ENCODE data around the gene OR2M2. TPM values are rescaled to one million over a fixed set of nuclear protein-coding genes. Genes with fewer than 3 reads are reported as not detected.

OR2M2 gene
- total and polyA plus RNA-seq, 2 of the 8 experiments (the other 6 are each of a cell fraction or from before 2014, with no cell fraction given): not detected

DNA sequence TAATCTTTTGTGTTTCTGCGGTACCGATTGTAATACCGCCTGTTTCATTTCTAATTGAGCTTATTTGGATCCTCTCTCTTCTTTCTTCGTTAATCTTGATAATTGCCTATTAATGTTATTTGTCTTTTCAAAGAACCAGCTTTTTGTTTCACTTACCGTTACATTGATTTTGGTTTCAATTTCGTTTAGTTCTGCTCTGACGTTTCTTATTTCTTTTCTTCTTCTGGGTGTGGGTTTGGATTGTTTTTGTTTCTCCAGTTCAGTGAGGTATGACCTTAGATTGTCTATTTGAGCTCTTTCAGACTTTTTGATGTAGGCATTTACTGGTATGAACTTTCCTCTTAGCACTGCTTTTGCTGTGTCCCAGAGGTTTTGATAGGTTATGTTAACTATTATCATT lies 9.4 kb downstream of the OR2M2 start:
- H3K27me3 ChIP-seq (replicated peaks in 1 of 4; ENCODE audit: control insufficient read depth in 3 of 4, extremely low read depth in 1 of 4, insufficient read depth in 3 of 4, low read length in 3 of 4): no peaks in the 10 kb centered on the region
- H2AK5ac ChIP-seq (ENCODE audit: low read depth, low read length): no peak overlapping the region
- no peak for FAIRE-seq
- H4K8ac ChIP-seq (ENCODE audit: extremely low read depth, insufficient read depth, low read length): no peak overlapping the region
- no peak overlapping the region for H3K9ac ChIP-seq (replicated peaks in 1 of 4; ENCODE audit: extremely low read depth in 1 of 4, low read depth in 3 of 4, low read length in 3 of 4)
- no peaks in the 10 kb centered on the region for H3K79me1 ChIP-seq (ENCODE audit: low read depth, low read length)
- CTCF ChIA-PET (ENCODE audit: partially characterized antibody): no interaction called here
- no peak overlapping the region for H3K23ac ChIP-seq (ENCODE audit: insufficient read length)
- H4K20me1 ChIP-seq (replicated peaks in 1 of 2; ENCODE audit: control insufficient read depth in 1 of 2, insufficient read depth in 2 of 2, low read length in 2 of 2): no peaks in the 10 kb centered on the region
- H2BK20ac ChIP-seq (ENCODE audit: low read length): no peak overlapping the region
- no peak overlapping the region for H2BK5ac ChIP-seq (ENCODE audit: low read depth, low read length)
- no peak overlapping the region for H2AFZ ChIP-seq (ENCODE audit: low read length)
- no peaks in the 10 kb centered on the region for H3K36me3 ChIP-seq (ENCODE audit: control insufficient read depth in 2 of 4, insufficient read depth in 4 of 4, low read length in 3 of 4)
- H2BK12ac ChIP-seq (ENCODE audit: low read depth, low read length): no peak overlapping the region
- TF ChIP-seq FOSL1 (IDR thresholded peaks at IDR 0.05; ENCODE audit: insufficient read depth, low read depth, low read length): no peak
- no peak for TF ChIP-seq KDM1A (IDR thresholded peaks at IDR 0.05; ENCODE audit: borderline replicate concordance, low read length)
- TF ChIP-seq, protein P1, sequence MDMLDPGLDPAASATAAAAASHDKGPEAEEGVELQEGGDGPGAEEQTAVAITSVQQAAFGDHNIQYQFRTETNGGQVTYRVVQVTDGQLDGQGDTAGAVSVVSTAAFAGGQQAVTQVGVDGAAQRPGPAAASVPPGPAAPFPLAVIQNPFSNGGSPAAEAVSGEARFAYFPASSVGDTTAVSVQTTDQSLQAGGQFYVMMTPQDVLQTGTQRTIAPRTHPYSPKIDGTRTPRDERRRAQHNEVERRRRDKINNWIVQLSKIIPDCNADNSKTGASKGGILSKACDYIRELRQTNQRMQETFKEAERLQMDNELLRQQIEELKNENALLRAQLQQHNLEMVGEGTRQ (IDR thresholded peaks at IDR 0.05; ENCODE audit: low read length): no peak
- TF ChIP-seq KDM4A (IDR thresholded peaks at IDR 0.05; ENCODE audit: low read depth, low read length, severe bottlenecking): no peak
- TF ChIP-seq CREB1 (IDR thresholded peaks at IDR 0.05): no peak
- TF ChIP-seq TCF12 (IDR thresholded peaks at IDR 0.05; ENCODE audit: low read depth, low read length): no peak
- no peak for TF ChIP-seq SUZ12 (IDR thresholded peaks at IDR 0.05; ENCODE audit: low read length)
- TF ChIP-seq E2F6 (IDR thresholded peaks at IDR 0.05): no peak
- no peak overlapping the region for H3K4me2 ChIP-seq (ENCODE audit: insufficient read depth in 1 of 2, low read depth in 2 of 2, low read length in 2 of 2)
- no peak overlapping the region for H3K18ac ChIP-seq (ENCODE audit: extremely low read depth, low read length)
- H3K56ac ChIP-seq (replicated peaks; ENCODE audit: insufficient read length, low read depth, low read length): no peak overlapping the region
- H3K4me1 ChIP-seq (replicated peaks in 1 of 4; ENCODE audit: control insufficient read depth in 3 of 4, insufficient read depth in 4 of 4, low read length in 3 of 4): no peaks in the 10 kb centered on the region
- no peak overlapping the region for H3K4me3 ChIP-seq (ENCODE audit: extremely low read depth in 1 of 4, insufficient read depth in 2 of 4, low read depth in 3 of 4, low read length in 4 of 4)
- no peaks in the 10 kb centered on the region for H3K23me2 ChIP-seq (ENCODE audit: low read depth, low read length)
- H3K79me2 ChIP-seq (ENCODE audit: control insufficient read depth in 1 of 2, insufficient read depth in 2 of 2, low read length in 2 of 2): no peaks in the 10 kb centered on the region
- no peak overlapping the region for H2BK15ac ChIP-seq (ENCODE audit: low read length)
- H3K14ac ChIP-seq (ENCODE audit: insufficient read length): no peak overlapping the region
- H3K4ac ChIP-seq (replicated peaks; ENCODE audit: insufficient read length, low read depth, low read length): no peak overlapping the region
- 70% methylated on average over 7 of the region's 7 CpGs; no CpG with 5 or more reads in 1 of the 2 experiments for WGBS, 2 experiments (ENCODE audit: extremely low coverage in 1 of 2, insufficient coverage in 1 of 2, insufficient read length in 1 of 2, insufficient replicate concordance in 2 of 2, low coverage in 1 of 2, low lambda C conversion rate in 2 of 2, missing lambda C conversion rate in 1 of 2)
- H4K5ac ChIP-seq (ENCODE audit: insufficient read length, low read depth, low read length): no peak overlapping the region
- H3K27ac ChIP-seq (ENCODE audit: low read depth, low read length): no peak overlapping the region
- no peak for DNase-seq (ENCODE audit: low read depth in 1 of 2, low spot score in 2 of 2)
- no peak overlapping the region for H2BK120ac ChIP-seq (replicated peaks; ENCODE audit: low read depth, low read length)
- no peak overlapping the region for H4K91ac ChIP-seq (replicated peaks; ENCODE audit: insufficient read length, low read length)
- POLR2A ChIA-PET (ENCODE audit: partially characterized antibody): no interaction called here
- peaks cover 48 to 64% of the 10 kb centered on the region in 2 experiments for H3K9me3 ChIP-seq (ENCODE audit: insufficient read depth in 2 of 2, low read depth in 1 of 2, low read length in 1 of 2)
